Mucosa of descending colon (tissue), 3 donors: Measurements from ENCODE around the gene ZNF273. TPM values are rescaled to one million over a fixed set of nuclear protein-coding genes. Genes with fewer than 3 reads are reported as not detected.
"Not testable (repeated sequence)": the region's sequence is repeated elsewhere in the genome, so short reads cannot be mapped to it uniquely, and the experiment has no call there.

Source experiments
- ATAC-seq: fragments of 200-7000 bp; cut with Tn5 transposase; one replicate; pipeline ENCODE4 v1.9.1; 2020; ENCODE audit warnings: mild to moderate bottlenecking, moderate library complexity
- DNase-seq, 3 donors: peaks; one replicate each; pipeline ENCODE4 v3.0.0-alpha.2; 2020
- H3K36me3 ChIP-seq: fragments of 200-600 bp; one replicate; pipeline ENCODE4 v1.8.0; 2021; ENCODE audit warnings: low read depth, mild to moderate bottlenecking
- H3K4me1 ChIP-seq: fragments of 200-600 bp; one replicate; pipeline ENCODE4 v1.8.0; 2021; ENCODE audit warnings: low read depth, mild to moderate bottlenecking
- H3K4me3 ChIP-seq: fragments of 200-600 bp; one replicate; pipeline ENCODE4 v1.8.0; 2021; ENCODE audit warnings: mild to moderate bottlenecking
- H3K9me3 ChIP-seq: fragments of 200-600 bp; one replicate; pipeline ENCODE4 v1.8.0; 2021; ENCODE audit warnings: mild to moderate bottlenecking
- CTCF ChIP-seq: fragments of 200-600 bp; IDR thresholded peaks from one replicate; pipeline ENCODE4 v1.8.0; 2022; ENCODE audit warnings: antibody characterized with exemption, mild to moderate bottlenecking
- intact Hi-C, 2 donors: fragments of 100-400 bp; cut with DNase I in 1 of 2; cut with micrococcal nuclease in 1 of 2; formaldehyde crosslinking; loops; one replicate each; pipeline versions ENCODE4 v1.11.0 to v1.11.1; 2022; cut with DNase I, micrococcal nuclease
- total RNA-seq, 3 donors: library from RNA; stranded (reverse); fragmentation: NEBNext Ultra II Directional in 2 of 3; extraction: Animal tissue kit (Norgen Biotek cat#: 25700) in 2 of 3; gene quantifications; one replicate each; pipeline versions ENCODE4 v1.2.1 to v1.2.4, GENCODE V29; 2021 to 2023
- donor health status: DM: no; HTN: no; CAD: no; lungs with moderate emphysema.
- donor health status: DM: no; HTN: no; CAD: no.
- donor health status: DM: no; HTN: yes; CAD: no.

The ZNF273 gene
- total RNA-seq, 3 donors from 2014 or later = 6.5 to 7.6 (median 6.9) TPM

GRCh38 chr7:64890761-64891362 lies 12.2 kb upstream of the ZNF273 start:
- H3K36me3 ChIP-seq = no peaks in the 10 kb centered on the region
- no peak for DNase-seq
- intact Hi-C loops = no loop called here

GRCh38 chr7:64891363-64892081 lies 11.6 kb upstream of the ZNF273 start:
- ATAC-seq, DNase-seq, H3K9me3 ChIP-seq, intact Hi-C loops, H3K4me3 ChIP-seq, H3K36me3 ChIP-seq: not testable (repeated sequence)
- H3K4me1 ChIP-seq = peaks cover 17% of the 10 kb centered on the region

More at GRCh38 chr7:64890761-64891362, 12.2 kb upstream of the ZNF273 start:
- Histone ChIP-seq H3K4me1 (peaks cover 17% of the 10 kb centered on the region), H3K9me3 (no peaks in the 10 kb centered on the region), H3K4me3 (no peak overlapping the region)
- no peak for TF ChIP-seq CTCF
- ATAC-seq = no peak

GRCh38 chr7:64892116-64892515 lies 11.0 kb upstream of the ZNF273 start:
- DNase-seq = no peak
- no peak for TF ChIP-seq CTCF
- ATAC-seq = no peak
- intact Hi-C loops = no loop called here
- Histone ChIP-seq H3K4me3 (no peak overlapping the region), H3K9me3 (no peaks in the 10 kb centered on the region), H3K36me3 (no peaks in the 10 kb centered on the region), H3K4me1 (peaks cover 17% of the 10 kb centered on the region)

DNA sequence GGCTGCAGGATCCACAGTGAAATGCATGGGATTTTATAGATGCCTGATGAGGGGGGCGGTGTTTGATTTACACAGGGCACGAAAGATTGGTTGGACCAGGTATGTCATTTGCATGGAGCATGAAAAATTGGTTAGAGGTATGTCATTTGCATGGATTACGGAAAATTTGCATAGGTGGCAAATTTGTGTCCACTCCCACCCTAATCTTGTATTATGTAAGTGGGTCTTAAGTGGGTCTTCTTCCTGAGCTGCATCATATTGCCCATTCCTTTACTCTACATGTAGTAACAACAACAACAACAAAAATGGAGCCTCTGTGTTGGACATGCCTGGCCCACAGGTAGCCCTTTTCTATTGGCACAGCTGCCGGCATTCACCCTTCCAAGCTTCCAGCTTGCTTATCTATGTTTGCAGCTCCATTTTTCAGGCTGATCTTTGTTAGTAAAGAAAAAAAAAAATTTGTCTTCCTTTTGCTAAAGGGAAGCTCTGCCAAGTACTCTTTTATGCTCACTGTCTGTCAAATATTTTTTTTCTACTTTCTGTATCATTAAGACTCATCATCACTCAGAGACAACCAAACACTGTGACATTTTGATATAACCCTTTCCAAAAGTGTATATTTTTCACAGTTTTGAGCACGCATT lies 10.3 kb upstream of the ZNF273 start:
- Histone ChIP-seq H3K4me3 (no peak overlapping the region), H3K9me3 (no peaks in the 10 kb centered on the region), H3K36me3 (no peaks in the 10 kb centered on the region), H3K4me1 (peaks cover 17% of the 10 kb centered on the region)
- no peak for TF ChIP-seq CTCF
- ATAC-seq (no peak), DNase-seq (no peak)
- intact Hi-C loops = no loop called here

DNA sequence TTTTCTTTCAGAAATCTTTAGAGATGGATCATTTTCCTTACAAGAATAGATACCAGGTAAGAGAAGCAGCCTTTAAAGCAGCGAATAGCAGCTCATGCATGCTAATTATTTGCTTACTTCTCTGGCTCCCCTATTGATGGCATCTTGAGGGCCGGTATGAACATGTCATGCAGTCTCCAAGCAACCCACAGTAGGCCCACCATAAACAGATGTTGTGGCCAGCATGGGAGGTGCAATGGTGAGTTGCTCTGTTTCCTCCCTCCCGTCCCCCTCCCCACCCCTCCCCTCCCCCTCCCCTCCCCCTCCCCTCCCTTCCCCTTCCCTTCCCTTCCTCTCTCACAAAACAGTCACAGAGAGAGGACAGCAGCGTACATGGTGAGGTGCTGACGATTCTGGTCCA lies 9.7 kb upstream of the ZNF273 start:
- intact Hi-C loops = no loop called here
- ATAC-seq (no peak), DNase-seq (no peak)
- H3K4me1 ChIP-seq = peaks cover 11% of the 10 kb centered on the region
- no peaks in the 10 kb centered on the region for H3K9me3 ChIP-seq
- H3K4me3 ChIP-seq = no peak overlapping the region
- H3K36me3 ChIP-seq = no peaks in the 10 kb centered on the region
- no peak for TF ChIP-seq CTCF

GRCh38 chr7:64902461-64902805 lies 640 bp upstream of the ZNF273 start:
- ATAC-seq, H3K36me3 ChIP-seq, H3K9me3 ChIP-seq, DNase-seq, intact Hi-C loops, H3K4me3 ChIP-seq, H3K4me1 ChIP-seq: not testable (repeated sequence)
